ENCODE data around the gene PELI2. TPM values are rescaled to one million over a fixed set of nuclear protein-coding genes. Genes with fewer than 3 reads are reported as not detected.

Gene PELI2
- total and polyA plus RNA-seq, 2 experiments from 2014 or later: 4.3 to 16.1 TPM

DNA sequence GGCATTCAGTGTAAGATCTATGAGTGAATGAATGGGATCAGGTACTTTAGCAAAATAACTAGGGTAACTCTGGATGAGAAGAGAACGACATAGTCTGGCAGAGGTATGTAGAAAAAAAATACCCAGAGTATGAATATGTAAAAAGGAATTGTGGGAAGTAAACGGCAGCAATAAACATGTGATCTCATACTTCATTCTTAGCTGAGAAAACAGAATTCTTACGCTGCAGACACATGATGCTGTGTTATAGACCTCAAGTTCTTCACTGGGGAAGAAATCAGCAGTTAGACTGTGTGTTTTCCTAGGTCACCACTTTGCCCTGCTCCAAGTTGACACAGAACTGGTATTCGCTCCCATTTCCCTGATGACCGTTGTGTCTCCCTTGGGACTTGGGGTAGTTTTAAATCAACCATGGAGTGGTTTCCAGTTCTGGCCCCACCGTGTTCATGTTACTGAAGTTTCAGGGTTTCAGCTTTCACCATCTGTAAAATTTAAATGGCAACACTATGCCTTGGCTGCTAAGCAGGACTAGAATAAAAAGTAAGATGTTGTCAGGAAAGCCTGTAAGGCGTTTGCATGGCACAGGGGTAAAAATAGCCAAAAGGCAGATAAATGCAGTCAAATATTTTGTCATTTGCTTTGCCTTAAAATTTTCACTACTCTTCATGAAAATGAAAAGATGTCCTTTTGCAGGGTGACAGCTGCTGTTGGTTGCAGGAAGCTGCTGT is 223.7 kb downstream of the PELI2 start:
- no peaks in the 10 kb centered on the region for H3K9me3 ChIP-seq (ENCODE audit: low read depth)
- H3K9me2 ChIP-seq (replicated peaks; ENCODE audit: insufficient read depth): no peaks in the 10 kb centered on the region
- H3K4me1 ChIP-seq (ENCODE audit: insufficient read depth): no peaks in the 10 kb centered on the region
- no peak overlapping the region for H3K4me3 ChIP-seq
- 77% methylated on average over 7 of the region's 7 CpGs for WGBS (ENCODE audit: low lambda C conversion rate, missing lambda C conversion rate)
- no peaks in the 10 kb centered on the region for H3K79me2 ChIP-seq
- DNase-seq (ENCODE audit: low spot score): no peak
- no peaks in the 10 kb centered on the region for H3K27me3 ChIP-seq
- H3K36me3 ChIP-seq (replicated peaks; ENCODE audit: insufficient read depth, low read depth): no peaks in the 10 kb centered on the region
- H3K4me2 ChIP-seq: no peak overlapping the region
- no peak overlapping the region for H2AFZ ChIP-seq
- no peaks in the 10 kb centered on the region for H4K20me1 ChIP-seq (ENCODE audit: insufficient read depth, poor library complexity, severe bottlenecking)
- TF ChIP-seq, protein P1, sequence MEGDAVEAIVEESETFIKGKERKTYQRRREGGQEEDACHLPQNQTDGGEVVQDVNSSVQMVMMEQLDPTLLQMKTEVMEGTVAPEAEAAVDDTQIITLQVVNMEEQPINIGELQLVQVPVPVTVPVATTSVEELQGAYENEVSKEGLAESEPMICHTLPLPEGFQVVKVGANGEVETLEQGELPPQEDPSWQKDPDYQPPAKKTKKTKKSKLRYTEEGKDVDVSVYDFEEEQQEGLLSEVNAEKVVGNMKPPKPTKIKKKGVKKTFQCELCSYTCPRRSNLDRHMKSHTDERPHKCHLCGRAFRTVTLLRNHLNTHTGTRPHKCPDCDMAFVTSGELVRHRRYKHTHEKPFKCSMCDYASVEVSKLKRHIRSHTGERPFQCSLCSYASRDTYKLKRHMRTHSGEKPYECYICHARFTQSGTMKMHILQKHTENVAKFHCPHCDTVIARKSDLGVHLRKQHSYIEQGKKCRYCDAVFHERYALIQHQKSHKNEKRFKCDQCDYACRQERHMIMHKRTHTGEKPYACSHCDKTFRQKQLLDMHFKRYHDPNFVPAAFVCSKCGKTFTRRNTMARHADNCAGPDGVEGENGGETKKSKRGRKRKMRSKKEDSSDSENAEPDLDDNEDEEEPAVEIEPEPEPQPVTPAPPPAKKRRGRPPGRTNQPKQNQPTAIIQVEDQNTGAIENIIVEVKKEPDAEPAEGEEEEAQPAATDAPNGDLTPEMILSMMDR (IDR thresholded peaks at IDR 0.05; ENCODE audit: poor library complexity): no peak
- no peak for TF ChIP-seq EZH2phosphoT487 (IDR thresholded peaks at IDR 0.05; ENCODE audit: low read depth, severe bottlenecking, unreplicated experiment)
- no peak for TF ChIP-seq EZH2 (IDR thresholded peaks at IDR 0.05; ENCODE audit: borderline replicate concordance)
- no peak overlapping the region for H3K27ac ChIP-seq

DNA sequence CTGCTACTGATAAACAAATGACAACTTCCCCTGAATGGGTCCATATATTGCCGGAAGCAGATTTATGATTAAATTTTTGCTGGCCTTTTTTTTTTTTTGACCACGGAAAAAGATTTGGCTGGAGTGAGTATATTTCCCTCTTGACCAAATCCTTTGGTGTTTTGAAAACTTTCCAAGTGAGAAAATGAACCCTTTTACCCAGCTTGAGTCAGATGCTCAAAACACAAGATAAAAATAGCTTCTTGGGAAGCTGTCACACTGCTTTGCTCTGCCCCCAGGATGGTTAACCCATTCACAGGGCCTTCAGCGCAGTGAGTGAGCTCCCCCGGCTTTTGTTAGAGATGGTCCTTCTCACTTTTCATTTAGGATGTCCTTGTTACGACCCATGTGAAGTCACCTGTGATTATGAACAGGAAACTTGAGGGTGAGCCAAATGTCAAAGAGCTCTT is 224.3 kb downstream of the PELI2 start:
- no peak for DNase-seq (ENCODE audit: low spot score)
- Histone ChIP-seq H3K9me3 (ENCODE audit: low read depth) (no peaks in the 10 kb centered on the region), H4K20me1 (ENCODE audit: insufficient read depth, poor library complexity, severe bottlenecking) (no peaks in the 10 kb centered on the region), H3K4me3 (no peak overlapping the region), H3K27ac (no peak overlapping the region), H3K4me1 (ENCODE audit: insufficient read depth) (no peaks in the 10 kb centered on the region), H3K79me2 (no peaks in the 10 kb centered on the region), H3K4me2 (no peak overlapping the region), H2AFZ (no peak overlapping the region), H3K36me3 (replicated peaks; ENCODE audit: insufficient read depth, low read depth) (no peaks in the 10 kb centered on the region), H3K9me2 (replicated peaks; ENCODE audit: insufficient read depth) (no peaks in the 10 kb centered on the region), H3K27me3 (no peaks in the 10 kb centered on the region)
- WGBS (ENCODE audit: low lambda C conversion rate, missing lambda C conversion rate): 74% methylated on average over 5 of the region's 5 CpGs
- TF ChIP-seq EZH2phosphoT487 (IDR thresholded peaks at IDR 0.05; ENCODE audit: low read depth, severe bottlenecking, unreplicated experiment) (no peak), EZH2 (IDR thresholded peaks at IDR 0.05; ENCODE audit: borderline replicate concordance) (no peak)
- TF ChIP-seq, protein P1 (IDR thresholded peaks at IDR 0.05; ENCODE audit: poor library complexity): no peak

DNA sequence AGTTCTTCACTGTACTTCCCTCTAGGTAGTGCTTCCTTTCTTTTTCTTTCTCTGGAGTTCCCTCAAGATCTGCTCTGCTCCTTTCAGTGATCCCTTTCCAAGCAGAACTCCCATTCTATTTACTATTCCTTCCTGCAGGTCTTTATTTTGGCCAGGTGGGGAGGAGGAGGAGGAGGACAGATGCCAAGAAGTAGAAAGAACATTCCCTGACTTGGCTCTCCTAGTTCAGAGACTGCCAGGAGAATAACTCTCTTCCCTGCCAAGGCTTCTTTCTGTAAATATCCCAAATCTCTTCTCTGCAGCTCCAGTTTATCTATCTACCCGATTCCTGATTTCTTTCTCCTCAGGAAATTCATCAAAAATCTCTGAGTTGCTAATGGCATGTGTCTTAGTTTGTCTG is 231.7 kb downstream of the PELI2 start:
- TF ChIP-seq EZH2 (IDR thresholded peaks at IDR 0.05; ENCODE audit: borderline replicate concordance) (no peak), EZH2phosphoT487 (IDR thresholded peaks at IDR 0.05; ENCODE audit: low read depth, severe bottlenecking, unreplicated experiment) (no peak)
- TF ChIP-seq, protein P1 (IDR thresholded peaks at IDR 0.05; ENCODE audit: poor library complexity): no peak
- Histone ChIP-seq H3K4me1 (ENCODE audit: insufficient read depth) (no peaks in the 10 kb centered on the region), H3K27ac (no peak overlapping the region), H3K9me2 (replicated peaks; ENCODE audit: insufficient read depth) (no peaks in the 10 kb centered on the region), H3K4me3 (no peak overlapping the region), H3K4me2 (no peak overlapping the region), H3K9me3 (ENCODE audit: low read depth) (no peaks in the 10 kb centered on the region), H3K36me3 (replicated peaks; ENCODE audit: insufficient read depth, low read depth) (no peaks in the 10 kb centered on the region), H4K20me1 (ENCODE audit: insufficient read depth, poor library complexity, severe bottlenecking) (no peaks in the 10 kb centered on the region), H3K79me2 (no peaks in the 10 kb centered on the region), H2AFZ (no peak overlapping the region), H3K27me3 (no peaks in the 10 kb centered on the region)
- no peak for DNase-seq (ENCODE audit: low spot score)
- WGBS (ENCODE audit: low lambda C conversion rate, missing lambda C conversion rate): 74% methylated on average over 1 of the region's 1 CpG

All from hepatocyte (in vitro differentiated cells).